Measurements from ENCODE around the gene LRRC4C.

DNA sequence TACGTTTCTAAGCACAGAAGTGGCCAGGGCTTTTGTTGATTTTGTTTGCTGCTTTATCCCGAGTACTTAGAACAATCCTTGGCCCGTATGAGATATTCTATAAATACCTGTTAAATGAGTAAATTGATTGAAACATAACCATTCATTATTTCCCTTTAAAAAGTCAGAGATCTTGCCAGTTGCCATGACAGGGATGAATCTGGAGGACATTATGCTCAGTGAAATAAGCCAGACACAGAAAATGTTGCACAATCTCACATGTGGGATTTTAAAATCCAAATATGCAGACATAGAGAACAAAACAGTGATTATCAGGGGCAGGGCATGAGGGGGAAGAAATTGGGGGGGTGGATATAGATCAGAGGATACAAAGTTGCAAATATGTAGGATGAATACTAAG lies 1240.1 kb downstream of the LRRC4C start:
- TF ChIP-seq, protein P1, sequence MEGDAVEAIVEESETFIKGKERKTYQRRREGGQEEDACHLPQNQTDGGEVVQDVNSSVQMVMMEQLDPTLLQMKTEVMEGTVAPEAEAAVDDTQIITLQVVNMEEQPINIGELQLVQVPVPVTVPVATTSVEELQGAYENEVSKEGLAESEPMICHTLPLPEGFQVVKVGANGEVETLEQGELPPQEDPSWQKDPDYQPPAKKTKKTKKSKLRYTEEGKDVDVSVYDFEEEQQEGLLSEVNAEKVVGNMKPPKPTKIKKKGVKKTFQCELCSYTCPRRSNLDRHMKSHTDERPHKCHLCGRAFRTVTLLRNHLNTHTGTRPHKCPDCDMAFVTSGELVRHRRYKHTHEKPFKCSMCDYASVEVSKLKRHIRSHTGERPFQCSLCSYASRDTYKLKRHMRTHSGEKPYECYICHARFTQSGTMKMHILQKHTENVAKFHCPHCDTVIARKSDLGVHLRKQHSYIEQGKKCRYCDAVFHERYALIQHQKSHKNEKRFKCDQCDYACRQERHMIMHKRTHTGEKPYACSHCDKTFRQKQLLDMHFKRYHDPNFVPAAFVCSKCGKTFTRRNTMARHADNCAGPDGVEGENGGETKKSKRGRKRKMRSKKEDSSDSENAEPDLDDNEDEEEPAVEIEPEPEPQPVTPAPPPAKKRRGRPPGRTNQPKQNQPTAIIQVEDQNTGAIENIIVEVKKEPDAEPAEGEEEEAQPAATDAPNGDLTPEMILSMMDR (IDR thresholded peaks at IDR 0.05; ENCODE audit: poor library complexity, severe bottlenecking) = no peak
- TF ChIP-seq EP300 (conservative IDR thresholded peaks at IDR 0.05; ENCODE audit: poor library complexity, severe bottlenecking) = no peak

Measured in neural cell (in vitro differentiated cells).